Activated CD8-positive, alpha-beta memory T cell treated with anti-CD3 and anti-CD28 coated beads, Interleukin-2, amount 10 ng/mL, durations not matched to agents 7 days and 5 days (primary cell): ENCODE data around the gene SUV39H2. TPM values are rescaled to one million over a fixed set of nuclear protein-coding genes. Genes with fewer than 3 reads are reported as not detected.

ENCODE experiments used
- ATAC-seq: fragments of 150-1000 bp; cut with Tn5 transposase; one replicate; pipeline ENCODE4 v1.10.0; 2021; ENCODE audit warnings: moderate library complexity
- CTCF ChIA-PET: fragments of 350-600 bp; sonication (Branson Sonifier 250); formaldehyde crosslinking; loops from one replicate; lab custom pipeline; 2021; ENCODE audit warnings: antibody characterized with exemption; lab: Charles Lee
- DNase-seq: peaks from one replicate; pipeline ENCODE4 v3.0.0-alpha.2; 2020
- H3K27ac Mint-ChIP-seq: one replicate; pipeline ENCODE4 v1.8.0; 2021; ENCODE audit warnings: mild to moderate bottlenecking, mixed read lengths
- H3K27me3 Mint-ChIP-seq: one replicate; pipeline ENCODE4 v1.8.0; 2021; ENCODE audit warnings: mixed read lengths
- H3K36me3 Mint-ChIP-seq: one replicate; pipeline ENCODE4 v1.8.0; 2021; ENCODE audit warnings: mild to moderate bottlenecking, mixed read lengths
- H3K4me1 Mint-ChIP-seq: one replicate; pipeline ENCODE4 v1.8.0; 2021; ENCODE audit warnings: mixed read lengths
- H3K4me3 Mint-ChIP-seq: one replicate; pipeline ENCODE4 v1.8.0; 2021; ENCODE audit warnings: mild to moderate bottlenecking, moderate library complexity, mixed read lengths
- H3K9me3 Mint-ChIP-seq: one replicate; pipeline ENCODE4 v1.8.0; 2022; ENCODE audit warnings: low read depth, mixed read lengths
- total RNA-seq, 2 experiments: library from RNA; stranded (reverse); gene quantifications; one replicate each; pipeline ENCODE4 v1.2.3, GENCODE V29; 2021

SUV39H2 gene, protein sequence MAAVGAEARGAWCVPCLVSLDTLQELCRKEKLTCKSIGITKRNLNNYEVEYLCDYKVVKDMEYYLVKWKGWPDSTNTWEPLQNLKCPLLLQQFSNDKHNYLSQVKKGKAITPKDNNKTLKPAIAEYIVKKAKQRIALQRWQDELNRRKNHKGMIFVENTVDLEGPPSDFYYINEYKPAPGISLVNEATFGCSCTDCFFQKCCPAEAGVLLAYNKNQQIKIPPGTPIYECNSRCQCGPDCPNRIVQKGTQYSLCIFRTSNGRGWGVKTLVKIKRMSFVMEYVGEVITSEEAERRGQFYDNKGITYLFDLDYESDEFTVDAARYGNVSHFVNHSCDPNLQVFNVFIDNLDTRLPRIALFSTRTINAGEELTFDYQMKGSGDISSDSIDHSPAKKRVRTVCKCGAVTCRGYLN
- total RNA-seq: 10 to 100 TPM; 33.4 to 40.3 TPM

DNA sequence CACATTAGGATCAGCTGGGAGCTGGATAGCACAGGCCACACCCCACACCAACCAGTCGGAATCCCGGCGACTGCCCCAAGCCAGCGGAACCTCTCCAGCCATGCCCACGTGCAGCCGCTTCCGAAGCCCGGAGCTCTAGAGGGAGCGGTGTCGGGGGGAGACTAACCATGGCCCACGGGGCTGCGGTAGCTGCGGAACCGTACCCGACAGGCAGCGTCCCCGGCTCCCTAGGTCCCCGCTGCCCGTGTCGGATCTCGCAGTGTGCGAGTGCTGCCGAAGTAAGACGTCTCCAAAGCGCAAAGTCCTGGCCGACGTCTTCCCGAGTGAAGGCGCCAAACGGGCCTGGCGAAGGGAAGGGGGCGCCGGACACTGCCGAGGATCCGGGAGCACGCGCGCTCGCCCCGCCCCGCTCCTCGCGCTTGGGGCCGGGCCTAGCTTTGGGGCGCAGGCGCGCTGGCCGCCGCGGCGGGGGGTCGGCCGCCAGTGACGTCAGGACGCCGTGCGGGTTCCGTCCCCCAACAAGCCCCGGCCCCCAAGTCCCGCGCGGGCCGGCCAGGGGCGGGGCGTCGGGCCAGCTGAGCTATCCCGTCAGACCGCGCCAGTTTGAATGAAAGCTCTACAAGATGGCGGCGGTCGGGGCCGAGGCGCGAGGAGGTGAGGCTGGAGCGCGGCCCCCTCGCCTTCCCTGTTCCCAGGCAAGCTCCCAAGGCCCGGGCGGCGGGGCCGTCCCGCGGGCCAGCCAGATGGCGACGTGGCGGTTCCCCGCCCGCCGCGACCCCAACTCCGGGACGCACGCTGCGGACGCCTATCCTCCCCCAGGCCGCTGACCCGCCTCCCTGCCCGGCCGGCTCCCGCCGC, at the start of gene SUV39H2:
TSS of gene SUV39H2 (plus strand) at position 601 of the 858 bp plus-strand sequence. CDS start at position 624, 23 bp downstream.
- H3K4me3 Mint-ChIP-seq: peak within 1 kb of the TSS; percentile 95
- peak within 1 kb of the TSS; percentile 91 for H3K27ac Mint-ChIP-seq
- ATAC-seq (peak; percentile 93), DNase-seq (peak; percentile 96)
- no peaks in the 10 kb centered on the region for H3K9me3 Mint-ChIP-seq
- peaks cover 46% of the 10 kb centered on the region for H3K4me1 Mint-ChIP-seq
- CTCF ChIA-PET: interaction anchor here (0.7 to 3.6 kb wide), 12 partner anchors 7 to 336 kb away, joined by 3 to 14 read pairs (median 4); partner anchors contain the start of genes CDNF, DCLRE1C, HSPA14 and MSANTD7
- H3K27me3 Mint-ChIP-seq: no peaks in the 10 kb centered on the region
- peaks cover 10% of the 10 kb centered on the region for H3K36me3 Mint-ChIP-seq

DNA sequence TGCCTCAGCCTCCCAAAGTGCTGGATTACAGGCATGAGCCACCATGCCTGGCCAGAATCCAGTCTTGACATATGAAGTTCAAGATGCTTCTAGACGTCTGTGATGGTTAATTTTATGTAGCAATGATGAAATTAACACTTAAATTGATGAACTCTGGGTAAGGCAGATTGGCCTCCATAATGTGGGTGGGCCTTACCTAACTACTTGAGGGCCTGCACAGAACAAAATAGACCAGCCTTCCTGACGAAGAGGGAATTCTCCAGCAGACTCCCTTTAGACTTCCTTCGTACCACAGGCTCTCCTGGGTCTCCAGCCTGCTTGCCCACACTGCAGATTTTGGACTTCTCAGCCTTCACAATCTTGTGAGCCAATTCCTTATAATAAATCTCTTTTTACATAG, 45.6 kb upstream of the SUV39H2 start:
- CTCF ChIA-PET: interaction anchor here (0.7 to 1.0 kb wide), 2 partner anchors 11 to 57 kb away, joined by 4 to 5 read pairs; no protein-coding TSS in a partner anchor
- DNase-seq (no peak), ATAC-seq (no peak)
- Mint-ChIP-seq H3K4me1 (peaks cover 8% of the 10 kb centered on the region), H3K36me3 (no peaks in the 10 kb centered on the region), H3K9me3 (no peaks in the 10 kb centered on the region), H3K27me3 (no peaks in the 10 kb centered on the region), H3K4me3 (no peak overlapping the region), H3K27ac (no peak overlapping the region)

DNA sequence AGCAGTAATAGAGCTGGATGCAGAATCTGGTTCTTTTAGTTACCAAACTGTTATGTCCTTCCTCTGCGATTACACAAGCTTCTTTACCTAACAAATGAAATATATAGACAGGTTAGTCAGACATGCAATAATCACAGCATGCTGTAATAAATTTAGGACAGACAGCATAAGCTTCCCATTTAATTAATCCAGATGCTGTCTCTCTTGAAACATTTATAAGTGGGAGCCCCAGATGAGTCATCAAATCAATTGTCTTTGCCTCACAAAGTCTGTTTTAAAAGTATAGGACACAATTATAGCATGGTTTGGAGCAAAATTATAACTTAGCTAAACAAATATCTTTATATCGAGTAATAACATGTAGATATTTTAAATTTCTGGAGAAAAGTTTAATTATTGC, 42.5 kb upstream of the SUV39H2 start:
- ATAC-seq (no peak), DNase-seq (no peak)
- Mint-ChIP-seq H3K4me1 (peaks cover 22% of the 10 kb centered on the region), H3K4me3 (no peak overlapping the region), H3K27ac (no peak overlapping the region), H3K27me3 (no peaks in the 10 kb centered on the region), H3K9me3 (no peaks in the 10 kb centered on the region), H3K36me3 (peaks cover 16% of the 10 kb centered on the region)
- CTCF ChIA-PET: interaction anchor here (1.5 to 4.1 kb wide), 3 partner anchors 12 to 283 kb away, joined by 4 to 18 read pairs (median 14); no protein-coding TSS in a partner anchor

GRCh38 chr10:14837003-14837756, 41.5 kb upstream of the SUV39H2 start:
- ATAC-seq (no peak), DNase-seq (no peak)
- Mint-ChIP-seq H3K27ac (peak overlapping the region; percentile 94), H3K4me1 (peaks cover 22% of the 10 kb centered on the region), H3K9me3 (no peaks in the 10 kb centered on the region), H3K27me3 (no peaks in the 10 kb centered on the region), H3K36me3 (peaks cover 24% of the 10 kb centered on the region), H3K4me3 (peak overlapping the region; percentile 95)
- CTCF ChIA-PET: interaction anchor here (0.8 to 4.1 kb wide), 14 partner anchors 10 to 338 kb away, joined by 3 to 18 read pairs (median 6); partner anchors contain the start of gene SUV39H2

DNA sequence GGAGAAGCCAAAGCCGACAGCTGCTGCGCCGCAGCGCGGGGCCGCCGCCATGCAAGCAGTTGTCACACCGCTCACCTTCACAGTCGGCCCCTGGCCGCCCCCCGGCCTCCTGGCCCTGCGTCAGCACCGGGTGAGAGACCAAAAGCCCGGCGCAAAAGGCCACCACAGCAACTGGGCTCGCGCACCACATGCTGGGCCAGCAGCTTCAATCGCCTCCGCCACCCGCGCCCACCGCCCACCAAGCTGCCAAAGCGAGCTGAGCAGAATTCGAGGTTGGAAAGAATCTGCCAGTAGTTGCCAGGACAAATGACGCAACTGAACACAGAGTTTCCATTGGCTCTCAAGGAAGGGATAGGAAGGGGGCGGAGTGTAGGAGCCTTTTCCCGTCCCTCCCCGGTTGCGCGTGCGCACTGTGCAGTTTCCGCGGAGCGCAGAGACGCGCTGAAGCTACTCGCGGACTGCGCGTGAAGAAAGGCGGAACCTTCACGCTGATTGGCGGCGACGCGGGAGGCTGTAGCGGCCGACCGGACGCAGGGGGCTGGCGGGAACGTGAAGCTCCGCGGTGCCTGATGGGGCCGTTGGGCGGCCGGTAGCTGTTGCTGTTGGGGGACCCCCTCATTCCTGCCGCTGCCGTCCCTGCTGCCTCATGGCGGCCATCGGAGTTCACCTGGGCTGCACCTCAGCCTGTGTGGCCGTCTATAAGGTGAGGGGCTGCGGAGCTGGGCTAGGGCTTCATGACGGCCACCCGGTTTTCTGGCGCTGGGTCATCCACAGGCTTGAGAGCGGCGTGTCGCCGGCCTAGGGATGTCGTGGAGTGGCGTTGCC, 40.7 kb upstream of the SUV39H2 start, which contains the start of the genes CDNF, HSPA14 and MSANTD7:
TSS of gene CDNF (minus strand) at position 281 of the 825 bp plus-strand sequence. CDS start at position 190, 91 bp downstream.
TSS of gene HSPA14 (plus strand) at position 550 of the 825 bp plus-strand sequence. CDS start at position 647, 97 bp downstream.
TSS of gene MSANTD7 (plus strand) at position 550 of the 825 bp plus-strand sequence. CDS start 3,979 bp downstream, outside the sequence.
- H3K4me1 Mint-ChIP-seq: peaks cover 22% of the 10 kb centered on the region
- H3K4me3 Mint-ChIP-seq: peak within 1 kb of the TSS; percentile 95
- CTCF ChIA-PET: interaction anchor here (0.8 to 4.1 kb wide), 19 partner anchors 10 to 339 kb away, joined by 3 to 18 read pairs (median 4); partner anchors contain the start of gene SUV39H2
- no peaks in the 10 kb centered on the region for H3K9me3 Mint-ChIP-seq
- DNase-seq (peak; percentile 99), ATAC-seq (peak; percentile 95)
- H3K36me3 Mint-ChIP-seq: peaks cover 30% of the 10 kb centered on the region
- H3K27me3 Mint-ChIP-seq: no peaks in the 10 kb centered on the region
- H3K27ac Mint-ChIP-seq: peak within 1 kb of the TSS; percentile 94

DNA sequence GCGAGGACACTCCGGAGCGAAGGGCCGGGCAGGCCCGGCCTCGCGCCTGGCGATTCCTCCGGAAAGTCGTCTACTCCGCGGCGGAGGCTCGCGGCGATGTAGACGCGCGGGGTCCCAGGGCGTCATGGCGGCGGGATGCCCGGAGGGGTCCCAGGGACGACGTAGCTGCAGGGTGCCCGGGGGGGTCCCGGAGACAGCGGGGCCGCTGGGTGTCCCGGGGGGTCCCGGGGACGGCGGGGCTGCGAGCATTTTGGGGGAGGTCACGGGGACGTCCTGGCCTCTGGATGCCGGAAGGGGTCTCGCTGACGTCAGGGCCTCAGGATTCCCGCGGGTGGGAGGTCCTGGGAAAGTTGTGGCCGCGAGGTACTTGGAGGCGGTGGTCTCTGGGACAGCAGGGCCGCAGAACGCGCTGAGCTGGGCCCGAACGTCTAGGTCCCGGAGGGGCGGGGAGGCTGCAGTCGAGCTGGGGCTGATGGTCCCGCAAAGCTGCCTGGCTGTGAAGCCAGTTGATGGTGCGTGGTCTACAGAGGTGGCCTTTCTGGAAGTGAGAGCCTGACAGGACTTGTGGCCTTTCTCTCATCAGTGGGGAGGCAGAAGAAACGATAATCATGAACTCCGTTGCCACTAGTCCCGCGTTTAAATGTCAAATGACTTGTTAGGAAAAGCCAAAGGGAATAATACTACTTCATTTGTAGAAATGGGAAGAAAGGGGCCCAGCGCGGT, 39.9 kb upstream of the SUV39H2 start:
- ATAC-seq (peak; percentile 9), DNase-seq (peak; percentile 59)
- H3K4me1 Mint-ChIP-seq: peaks cover 22% of the 10 kb centered on the region
- no peaks in the 10 kb centered on the region for H3K27me3 Mint-ChIP-seq
- H3K36me3 Mint-ChIP-seq: peaks cover 36% of the 10 kb centered on the region
- H3K9me3 Mint-ChIP-seq: no peaks in the 10 kb centered on the region
- H3K27ac Mint-ChIP-seq: peak overlapping the region; percentile 94
- CTCF ChIA-PET: interaction anchor here (0.9 to 4.1 kb wide), 14 partner anchors 9 to 340 kb away, joined by 3 to 18 read pairs (median 6); partner anchors contain the start of gene SUV39H2
- H3K4me3 Mint-ChIP-seq: peak overlapping the region; percentile 95

DNA sequence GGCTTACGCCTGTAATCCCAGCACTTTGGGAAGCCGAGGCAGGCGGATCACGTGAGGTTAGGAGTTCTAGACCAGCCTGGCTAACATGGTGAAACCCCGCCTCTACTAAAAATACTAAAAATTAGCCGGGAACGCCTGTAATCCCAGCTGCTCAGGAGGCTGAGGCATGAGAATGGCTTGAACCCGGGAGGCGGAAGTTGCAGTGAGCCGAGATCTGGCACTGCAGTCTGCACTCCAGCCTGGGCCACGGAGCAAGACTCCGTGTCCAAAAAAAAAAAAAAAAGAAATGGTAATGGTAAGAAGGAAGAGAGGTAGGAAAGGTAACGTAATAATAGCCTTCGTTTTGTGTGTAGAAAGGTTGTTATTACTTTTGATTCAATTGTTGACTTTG, 39.4 kb upstream of the SUV39H2 start:
- Mint-ChIP-seq H3K4me1 (peaks cover 22% of the 10 kb centered on the region), H3K9me3 (no peaks in the 10 kb centered on the region), H3K27me3 (no peaks in the 10 kb centered on the region), H3K36me3 (peaks cover 41% of the 10 kb centered on the region), H3K27ac (peak overlapping the region; percentile 94), H3K4me3 (peak overlapping the region; percentile 95)
- ATAC-seq (no peak), DNase-seq (peak; percentile 40)
- CTCF ChIA-PET: interaction anchor here (1.3 to 4.1 kb wide), 6 partner anchors 31 to 340 kb away, joined by 4 to 16 read pairs (median 14); partner anchors contain the start of gene SUV39H2

DNA sequence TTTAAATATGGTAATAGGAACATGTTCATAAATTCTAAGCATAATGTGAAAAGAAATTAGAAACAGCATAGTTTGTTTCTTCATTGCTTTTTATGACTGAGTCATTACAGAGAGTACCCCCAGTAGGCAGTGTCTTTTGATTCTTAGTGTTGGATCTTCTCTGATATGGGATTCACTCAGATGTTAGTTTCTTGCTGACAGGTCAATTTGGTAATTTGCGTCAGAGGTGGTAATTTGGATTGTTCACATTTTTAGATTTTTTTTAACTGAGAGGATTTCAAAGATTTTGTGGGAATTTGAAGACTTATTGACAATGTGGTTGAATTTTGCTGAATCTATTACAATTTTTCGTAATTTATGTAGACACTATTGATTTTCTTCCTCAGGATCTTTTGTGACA, 38.5 kb upstream of the SUV39H2 start:
- CTCF ChIA-PET: interaction anchor here (4.1 kb wide), 1 partner anchor 278 kb away, joined by 14 read pairs; no protein-coding TSS in a partner anchor
- no peaks in the 10 kb centered on the region for H3K9me3 Mint-ChIP-seq
- H3K36me3 Mint-ChIP-seq: peaks cover 48% of the 10 kb centered on the region
- peaks cover 24% of the 10 kb centered on the region for H3K4me1 Mint-ChIP-seq
- no peak for DNase-seq
- no peak for ATAC-seq
- no peaks in the 10 kb centered on the region for H3K27me3 Mint-ChIP-seq
- H3K27ac Mint-ChIP-seq: peak overlapping the region; percentile 20
- peak overlapping the region; percentile 9 for H3K4me3 Mint-ChIP-seq

DNA sequence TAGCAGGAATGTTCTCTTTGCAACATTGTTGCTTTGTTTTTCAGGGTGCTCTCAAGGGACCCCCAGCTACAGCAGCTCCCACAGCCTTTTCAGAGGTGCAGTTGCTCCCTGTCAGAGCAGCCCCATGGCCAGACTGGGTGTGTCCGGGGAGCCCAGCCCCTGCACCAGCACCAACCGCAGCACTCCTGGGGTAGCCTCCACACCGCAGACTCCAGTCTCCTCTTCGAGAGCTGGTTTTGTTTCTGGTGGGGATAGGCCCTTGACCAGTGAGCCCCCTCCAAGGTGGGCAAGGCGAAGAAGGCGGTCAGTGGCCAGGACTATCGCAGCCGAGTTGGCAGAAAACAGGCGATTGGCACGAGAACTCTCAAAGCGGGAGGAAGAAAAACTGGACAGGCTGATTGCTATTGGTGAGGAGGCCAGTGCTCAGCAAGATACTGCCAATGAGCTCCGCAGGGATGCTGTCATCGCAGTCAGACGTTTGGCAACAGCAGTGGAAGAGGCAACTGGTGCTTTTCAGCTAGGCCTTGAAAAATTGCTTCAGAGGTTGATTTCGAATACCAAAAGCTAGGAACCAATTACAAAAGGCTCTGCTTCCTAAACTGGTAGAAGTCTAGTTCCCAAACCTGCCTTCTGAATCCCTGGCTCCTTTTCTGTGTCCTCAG, 35.2 kb upstream of the SUV39H2 start:
- Mint-ChIP-seq H3K36me3 (peaks cover 52% of the 10 kb centered on the region), H3K4me1 (peaks cover 17% of the 10 kb centered on the region), H3K4me3 (no peak overlapping the region), H3K9me3 (no peaks in the 10 kb centered on the region), H3K27ac (no peak overlapping the region), H3K27me3 (no peaks in the 10 kb centered on the region)
- ATAC-seq (no peak), DNase-seq (no peak)
- CTCF ChIA-PET: interaction anchor here (0.6 kb wide), 1 partner anchor 1039 kb away, joined by 3 read pairs; no protein-coding TSS in a partner anchor

GRCh38 chr10:14844948-14845347, 33.7 kb upstream of the SUV39H2 start:
- CTCF ChIA-PET: interaction anchor here (1.4 kb wide), 1 partner anchor 308 kb away, joined by 4 read pairs; no protein-coding TSS in a partner anchor
- no peak for DNase-seq
- Mint-ChIP-seq H3K27me3 (no peaks in the 10 kb centered on the region), H3K36me3 (peaks cover 48% of the 10 kb centered on the region), H3K9me3 (no peaks in the 10 kb centered on the region), H3K4me1 (peaks cover 8% of the 10 kb centered on the region), H3K27ac (peak overlapping the region; percentile 50), H3K4me3 (no peak overlapping the region)
- no peak for ATAC-seq
